ENCODE data around the gene AMN.

AMN gene

GRCh38 chr14:102942069-102942468 is 19.6 kb downstream of the AMN start:
- FAIRE-seq (no peak), DNase-seq (ENCODE audit: insufficient read length, low spot score) (no peak)

GRCh38 chr14:102943454-102943853 is 21.0 kb downstream of the AMN start:
- FAIRE-seq: no peak
- no peak for DNase-seq (ENCODE audit: insufficient read length, low spot score)

- FAIRE-seq (no peak), DNase-seq (ENCODE audit: insufficient read length, low spot score) (no peak)
Observed at GRCh38 chr14:102943979-102944378, 21.5 kb downstream of the AMN start.

GRCh38 chr14:102944448-102945330 is 22.2 kb downstream of the AMN start:
- FAIRE-seq (no peak), DNase-seq (ENCODE audit: insufficient read length, low spot score) (no peak)

GRCh38 chr14:102945346-102946130 is 23.1 kb downstream of the AMN start:
- no peak for DNase-seq (ENCODE audit: insufficient read length, low spot score)
- FAIRE-seq: no peak

- FAIRE-seq: no peak
- DNase-seq (ENCODE audit: insufficient read length, low spot score): no peak
Observed at GRCh38 chr14:102947321-102948103, 25.0 kb downstream of the AMN start.

GRCh38 chr14:102948698-102949061 is 26.2 kb downstream of the AMN start:
- DNase-seq (ENCODE audit: insufficient read length, low spot score): no peak
- no peak for FAIRE-seq

- peak; percentile 58 for FAIRE-seq
- peak; percentile 49 for DNase-seq (ENCODE audit: insufficient read length, low spot score)
Observed at GRCh38 chr14:102949062-102949800, 26.8 kb downstream of the AMN start.

GRCh38 chr14:102949801-102950451 is 27.5 kb downstream of the AMN start:
- no peak for FAIRE-seq
- DNase-seq (ENCODE audit: insufficient read length, low spot score): no peak

- DNase-seq (ENCODE audit: insufficient read length, low spot score) (no peak), FAIRE-seq (no peak)
Observed at GRCh38 chr14:102951034-102951433, 28.6 kb downstream of the AMN start.

GRCh38 chr14:102951799-102952198 is 29.3 kb downstream of the AMN start:
- FAIRE-seq: no peak
- DNase-seq (ENCODE audit: insufficient read length, low spot score): no peak

- FAIRE-seq: no peak
Observed at GRCh38 chr14:102952276-102952675, 29.8 kb downstream of the AMN start.

GRCh38 chr14:102953100-102953499 is 30.6 kb downstream of the AMN start:
- no peak for FAIRE-seq

More at GRCh38 chr14:102952276-102952675, 29.8 kb downstream of the AMN start:
- no peak for DNase-seq (ENCODE audit: insufficient read length, low spot score)

GRCh38 chr14:102954081-102954789 is 31.8 kb downstream of the AMN start:
- FAIRE-seq: no peak
- no peak for DNase-seq (ENCODE audit: insufficient read length, low spot score)

More at GRCh38 chr14:102953100-102953499, 30.6 kb downstream of the AMN start:
- no peak for DNase-seq (ENCODE audit: insufficient read length, low spot score)

GRCh38 chr14:102955636-102956408 is 33.4 kb downstream of the AMN start:
- DNase-seq (ENCODE audit: insufficient read length, low spot score) (no peak), FAIRE-seq (no peak)

GRCh38 chr14:102957222-102957621 is 34.8 kb downstream of the AMN start:
- FAIRE-seq (no peak), DNase-seq (ENCODE audit: insufficient read length, low spot score) (no peak)

GRCh38 chr14:102958461-102958860 is 36.0 kb downstream of the AMN start:
- DNase-seq (ENCODE audit: insufficient read length, low spot score) (no peak), FAIRE-seq (no peak)

- FAIRE-seq (no peak), DNase-seq (ENCODE audit: insufficient read length, low spot score) (no peak)
Observed at GRCh38 chr14:102962111-102962627, 39.7 kb downstream of the AMN start.
